Astrocyte (in vitro differentiated cells and primary cell): Measurements from ENCODE around the gene GALNT17. TPM values are rescaled to one million over a fixed set of nuclear protein-coding genes. Genes with fewer than 3 reads are reported as not detected.

Source experiments
- DNase-seq: peaks from one replicate; pipeline ENCODE4 v3.0.0-alpha.2; 2010; ENCODE audit warnings: low read depth
- FAIRE-seq: peaks from 2 replicates; lab custom pipeline; 2011; peaks lifted over from hg19 to GRCh38; lab: Jason Lieb, UNC
- H2AFZ ChIP-seq: 2 replicates; pipeline ENCODE4 v1.6.0; 2012; ENCODE audit warnings: low read depth, low read length, inconsistent platforms
- H3K27ac ChIP-seq: 2 replicates; pipeline ENCODE4 v1.5.1; 2011; ENCODE audit warnings: low read depth, low read length, inconsistent platforms
- H3K27me3 ChIP-seq: 2 replicates; pipeline ENCODE4 v1.6.0; 2011; ENCODE audit warnings: low read length, inconsistent platforms; ENCODE audit not compliant: insufficient read depth
- H3K36me3 ChIP-seq: 2 replicates; pipeline ENCODE4 v1.5.1; 2011; ENCODE audit warnings: low read length, inconsistent platforms; ENCODE audit not compliant: insufficient read depth
- H3K4me1 ChIP-seq: 2 replicates; pipeline ENCODE4 v1.5.1; 2011; ENCODE audit warnings: low read length, inconsistent platforms; ENCODE audit not compliant: insufficient read depth
- H3K4me2 ChIP-seq: 2 replicates; pipeline ENCODE4 v1.6.0; 2012; ENCODE audit warnings: low read length, inconsistent platforms
- H3K4me3 ChIP-seq: 2 replicates; pipeline ENCODE4 v1.5.1; 2011; ENCODE audit warnings: low read depth, mild to moderate bottlenecking, low read length, inconsistent platforms; ENCODE audit not compliant: insufficient read depth
- H3K79me2 ChIP-seq: 2 replicates; pipeline ENCODE4 v1.6.0; 2012; ENCODE audit warnings: mild to moderate bottlenecking, low read length, inconsistent platforms; ENCODE audit not compliant: insufficient read depth
- H3K9ac ChIP-seq: 2 replicates; pipeline ENCODE4 v1.6.0; 2012; ENCODE audit warnings: mild to moderate bottlenecking, low read length, inconsistent platforms
- H3K9me3 ChIP-seq: 2 replicates; pipeline ENCODE4 v1.5.1; 2012; ENCODE audit warnings: low read depth, mild to moderate bottlenecking, low read length, inconsistent platforms; ENCODE audit not compliant: insufficient read depth
- H4K20me1 ChIP-seq: 2 replicates; pipeline ENCODE4 v1.6.0; 2012; ENCODE audit warnings: low read length, inconsistent platforms; ENCODE audit not compliant: insufficient read depth
- H3K27ac Mint-ChIP-seq: one replicate; pipeline ENCODE4 v1.8.0; 2021; ENCODE audit warnings: mild to moderate bottlenecking, mixed read lengths; ENCODE audit not compliant: unreplicated experiment
- H3K27me3 Mint-ChIP-seq: one replicate; pipeline ENCODE4 v1.8.0; 2021; ENCODE audit warnings: low read depth, mixed read lengths; ENCODE audit not compliant: unreplicated experiment
- H3K36me3 Mint-ChIP-seq: one replicate; pipeline ENCODE4 v1.8.0; 2021; ENCODE audit warnings: low read depth, mixed read lengths; ENCODE audit not compliant: unreplicated experiment
- H3K4me1 Mint-ChIP-seq: one replicate; pipeline ENCODE4 v1.8.0; 2021; ENCODE audit warnings: low read depth, mixed read lengths; ENCODE audit not compliant: unreplicated experiment
- H3K4me3 Mint-ChIP-seq: one replicate; pipeline ENCODE4 v1.8.0; 2021; ENCODE audit warnings: mild to moderate bottlenecking, moderate library complexity, mixed read lengths; ENCODE audit not compliant: unreplicated experiment
- H3K9me3 Mint-ChIP-seq: one replicate; pipeline ENCODE4 v1.8.0; 2021; ENCODE audit warnings: mild to moderate bottlenecking, mixed read lengths; ENCODE audit not compliant: unreplicated experiment
- CTCF ChIP-seq: IDR thresholded peaks from 2 replicates; pipeline ENCODE4 v1.5.1; 2011; ENCODE audit warnings: low read depth, mild to moderate bottlenecking, inconsistent platforms, low read length, moderate library complexity; ENCODE audit not compliant: insufficient read depth
- EZH2 ChIP-seq: IDR thresholded peaks from 2 replicates; pipeline ENCODE4 v1.6.1; 2012; ENCODE audit warnings: mild to moderate bottlenecking, low read length, inconsistent platforms; ENCODE audit not compliant: insufficient read depth
- total RNA-seq: library from RNA; stranded (reverse); gene quantifications from 2 replicates; pipeline ENCODE4 v1.2.1, GENCODE V29; 2021

GALNT17 gene
- total RNA-seq, 1 donor from 2014 or later: 7.8 TPM

GRCh38 chr7:71278257-71278656 lies 146.3 kb downstream of the GALNT17 start:
- no peak overlapping the region for H3K27ac Mint-ChIP-seq
- H3K36me3 Mint-ChIP-seq: peaks cover 7% of the 10 kb centered on the region
- Histone ChIP-seq H3K27me3 (no peaks in the 10 kb centered on the region), H4K20me1 (no peaks in the 10 kb centered on the region), H2AFZ (no peak overlapping the region), H3K36me3 (no peaks in the 10 kb centered on the region), H3K9ac (no peak overlapping the region), H3K4me1 (peaks cover 7% of the 10 kb centered on the region), H3K4me2 (no peak overlapping the region), H3K4me3 (no peak overlapping the region), H3K9me3 (no peaks in the 10 kb centered on the region), H3K27ac (no peak overlapping the region), H3K79me2 (no peaks in the 10 kb centered on the region)
- H3K27me3 Mint-ChIP-seq: peaks cover 9% of the 10 kb centered on the region
- H3K4me3 Mint-ChIP-seq: no peak overlapping the region
- H3K4me1 Mint-ChIP-seq: peaks cover 14% of the 10 kb centered on the region
- no peak for DNase-seq
- TF ChIP-seq CTCF (no peak), EZH2 (no peak)
- H3K9me3 Mint-ChIP-seq: peaks cover 9% of the 10 kb centered on the region
- no peak for FAIRE-seq

DNA sequence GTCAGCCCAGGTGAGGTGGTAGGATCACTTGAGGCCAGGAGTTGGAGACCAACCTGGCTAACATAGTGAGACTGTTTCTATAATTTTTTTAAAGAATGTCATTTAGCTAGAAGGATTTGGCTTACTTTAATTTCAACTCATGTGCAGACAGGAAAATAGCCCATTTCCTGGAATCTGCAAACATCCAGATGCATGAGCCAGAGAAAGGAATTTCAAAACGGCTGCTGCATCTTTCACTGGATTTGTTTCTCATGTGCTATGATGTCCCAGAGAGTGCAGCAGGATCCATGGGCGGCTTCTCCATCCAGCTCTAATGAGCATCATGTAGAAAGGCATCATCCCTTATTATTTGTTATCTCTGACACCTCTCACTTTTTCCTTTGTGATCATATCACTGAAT lies 149.3 kb downstream of the GALNT17 start:
- Mint-ChIP-seq H3K36me3 (peaks cover 7% of the 10 kb centered on the region), H3K27ac (no peak overlapping the region), H3K4me3 (no peak overlapping the region), H3K27me3 (peaks cover 9% of the 10 kb centered on the region), H3K4me1 (peaks cover 13% of the 10 kb centered on the region), H3K9me3 (peaks cover 6% of the 10 kb centered on the region)
- no peak overlapping the region for H3K9ac ChIP-seq
- no peak for DNase-seq
- no peaks in the 10 kb centered on the region for H3K9me3 ChIP-seq
- H3K27ac ChIP-seq: no peak overlapping the region
- no peak overlapping the region for H3K4me2 ChIP-seq
- H3K36me3 ChIP-seq: no peaks in the 10 kb centered on the region
- H3K27me3 ChIP-seq: no peaks in the 10 kb centered on the region
- no peak for TF ChIP-seq CTCF
- TF ChIP-seq EZH2: no peak
- no peak for FAIRE-seq
- no peak overlapping the region for H3K4me3 ChIP-seq
- H2AFZ ChIP-seq: no peak overlapping the region
- H3K79me2 ChIP-seq: no peaks in the 10 kb centered on the region
- no peaks in the 10 kb centered on the region for H4K20me1 ChIP-seq
- no peaks in the 10 kb centered on the region for H3K4me1 ChIP-seq

DNA sequence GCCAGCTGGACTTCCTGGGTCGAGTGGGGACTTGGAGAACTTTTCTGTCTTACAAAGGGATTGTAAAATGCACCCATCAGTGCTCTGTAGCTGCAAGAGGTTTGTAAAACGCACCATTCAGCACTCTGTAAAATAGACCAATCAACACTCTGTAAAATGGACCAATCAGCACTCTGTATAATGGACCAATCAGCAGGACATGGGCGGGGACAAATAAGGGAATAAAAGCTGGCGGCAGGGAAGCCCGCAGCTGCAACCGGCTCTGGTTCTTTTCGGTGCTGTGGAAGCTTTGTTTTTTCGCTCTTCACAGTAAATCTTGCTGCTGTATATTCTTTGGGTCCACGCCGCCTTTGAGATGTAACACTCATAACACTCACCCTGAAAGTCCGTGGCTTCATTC lies 151.9 kb downstream of the GALNT17 start:
- Mint-ChIP-seq H3K4me1 (peaks cover 13% of the 10 kb centered on the region), H3K4me3 (no peak overlapping the region), H3K9me3 (peaks cover 4% of the 10 kb centered on the region), H3K27me3 (peaks cover 9% of the 10 kb centered on the region), H3K27ac (no peak overlapping the region), H3K36me3 (peaks cover 7% of the 10 kb centered on the region)
- Histone ChIP-seq H3K9me3 (no peaks in the 10 kb centered on the region), H4K20me1 (no peaks in the 10 kb centered on the region), H2AFZ (no peak overlapping the region), H3K4me2 (no peak overlapping the region), H3K27ac (no peak overlapping the region), H3K36me3 (no peaks in the 10 kb centered on the region), H3K4me1 (no peaks in the 10 kb centered on the region), H3K27me3 (no peaks in the 10 kb centered on the region), H3K79me2 (no peaks in the 10 kb centered on the region), H3K9ac (no peak overlapping the region), H3K4me3 (no peak overlapping the region)
- no peak for TF ChIP-seq CTCF
- no peak for TF ChIP-seq EZH2
- FAIRE-seq: no peak
- DNase-seq: no peak
